HepG2 (cell line): Measurements from ENCODE around the gene OASL. TPM values are rescaled to one million over a fixed set of nuclear protein-coding genes. Genes with fewer than 3 reads are reported as not detected.

Experiments used
- HES4 ChIP-seq: sonication (generic); formaldehyde crosslinking; IDR thresholded peaks from 2 replicates; pipeline ENCODE4 v1.9.0; 2021; ENCODE audit warnings: mild to moderate bottlenecking, missing genetic modification reagents, borderline replicate concordance
- MXD4 ChIP-seq: IDR thresholded peaks from 2 replicates; pipeline ENCODE4 v1.6.1; 2016; ENCODE audit warnings: mild to moderate bottlenecking, missing biosample characterization, missing genetic modification reagents
- PAWR ChIP-seq: sonication (generic); formaldehyde crosslinking; IDR thresholded peaks from 2 replicates; pipeline ENCODE4 v1.4.0; 2020; ENCODE audit warnings: missing genetic modification reagents, mild to moderate bottlenecking, borderline replicate concordance
- WIZ ChIP-seq: sonication (generic); formaldehyde crosslinking; IDR thresholded peaks from 2 replicates; pipeline ENCODE4 v1.5.1; 2020; ENCODE audit warnings: mild to moderate bottlenecking, missing genetic modification reagents
- ZNF563 ChIP-seq: sonication (generic); formaldehyde crosslinking; IDR thresholded peaks from 2 replicates; pipeline ENCODE4 v1.8.0; 2022; ENCODE audit warnings: mild to moderate bottlenecking, moderate library complexity, missing genetic modification reagents
- polyA plus RNA-seq, 8 experiments: library from polyadenylated mRNA; depleted of rRNA in 3 of 8; stranded (reverse) in 7 of 8; unstranded in 1 of 8; fragments of >200 nt; fragmentation: Illumina TruSeq in 4 of 8; extraction: Trizol in 4 of 8; gene quantifications; 2 replicates each; pipeline versions ENCODE4 v1.2.1 to v1.2.3, GENCODE V29; 2011 to 2016; ENCODE audit warnings: low read depth in 4 of 8, missing spikeins in 1 of 8, mixed read lengths in 1 of 8; ENCODE audit not compliant: insufficient read depth in 1 of 8
- total RNA-seq, 5 experiments: library from RNA; depleted of rRNA; stranded (reverse); fragments of >200 nt; fragmentation: Illumina TruSeq; extraction: Trizol; gene quantifications; 2 replicates each; pipeline ENCODE4 v1.2.3, GENCODE V29; 2016; ENCODE audit warnings: low read depth in 1 of 5
- TF ChIP-seq, protein P1 (sequence below), 2 experiments: sonication (generic) in 1 of 2; formaldehyde crosslinking in 1 of 2; IDR thresholded peaks; 2 replicates each; pipeline versions ENCODE4 v1.4.0 to v1.6.1; 2016 to 2020; ENCODE audit warnings: borderline replicate concordance in 1 of 2, low read depth in 1 of 2, mild to moderate bottlenecking in 1 of 2, missing genetic modification reagents in 1 of 2
- TF ChIP-seq, protein P2 (sequence below): sonication (generic); formaldehyde crosslinking; IDR thresholded peaks from 2 replicates; pipeline ENCODE4 v1.8.0; 2022; ENCODE audit warnings: missing genetic modification reagents, mild to moderate bottlenecking, borderline replicate concordance
- TF ChIP-seq, protein P3 (sequence below): sonication (generic); formaldehyde crosslinking; IDR thresholded peaks from 2 replicates; pipeline ENCODE4 v1.5.0; 2020; ENCODE audit warnings: mild to moderate bottlenecking, low read depth, missing genetic modification reagents, borderline replicate concordance
- TF ChIP-seq, protein P4 (sequence below), 2 experiments: sonication (generic) in 1 of 2; formaldehyde crosslinking in 1 of 2; IDR thresholded peaks; 2 replicates each; pipeline versions ENCODE4 v1.6.1 to v1.9.0; 2014 to 2022; ENCODE audit warnings: antibody characterized with exemption in 1 of 2, borderline replicate concordance in 1 of 2, inconsistent platforms in 1 of 2, low read depth in 1 of 2, missing genetic modification reagents in 1 of 2

The OASL gene
- total and polyA plus RNA-seq, 2 of the 13 experiments (the other 11 are each of a cell fraction or from before 2014, with no cell fraction given) = 0.11 to 0.22 TPM

DNA sequence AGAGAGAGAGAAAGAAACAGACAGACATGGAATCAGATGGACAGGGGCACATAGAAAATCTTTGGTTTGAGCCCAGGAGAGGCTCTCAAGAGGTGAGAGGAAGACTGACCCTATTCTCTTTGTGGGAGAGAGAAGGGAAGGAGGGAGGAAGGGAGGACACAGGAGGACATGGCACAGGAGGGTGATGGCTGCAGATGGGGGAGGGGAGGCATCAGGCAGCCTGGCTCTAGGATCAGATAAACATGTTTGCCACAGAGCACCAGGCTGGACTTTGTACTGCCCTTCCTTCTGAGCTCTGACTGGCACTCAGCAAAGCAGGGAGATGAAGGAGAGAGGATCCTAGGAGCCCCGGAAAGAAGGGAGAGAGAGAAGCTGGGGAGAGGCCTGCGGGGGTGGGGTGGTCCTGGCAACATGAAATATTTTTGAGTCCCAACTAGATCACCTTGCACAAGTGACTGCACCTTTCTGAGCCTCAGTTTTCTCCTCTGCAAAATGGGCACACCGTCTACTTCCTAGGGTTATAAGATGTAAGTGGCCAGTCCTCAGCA lies 54.6 kb downstream of the OASL start (continued):
- TF ChIP-seq, protein P1, sequence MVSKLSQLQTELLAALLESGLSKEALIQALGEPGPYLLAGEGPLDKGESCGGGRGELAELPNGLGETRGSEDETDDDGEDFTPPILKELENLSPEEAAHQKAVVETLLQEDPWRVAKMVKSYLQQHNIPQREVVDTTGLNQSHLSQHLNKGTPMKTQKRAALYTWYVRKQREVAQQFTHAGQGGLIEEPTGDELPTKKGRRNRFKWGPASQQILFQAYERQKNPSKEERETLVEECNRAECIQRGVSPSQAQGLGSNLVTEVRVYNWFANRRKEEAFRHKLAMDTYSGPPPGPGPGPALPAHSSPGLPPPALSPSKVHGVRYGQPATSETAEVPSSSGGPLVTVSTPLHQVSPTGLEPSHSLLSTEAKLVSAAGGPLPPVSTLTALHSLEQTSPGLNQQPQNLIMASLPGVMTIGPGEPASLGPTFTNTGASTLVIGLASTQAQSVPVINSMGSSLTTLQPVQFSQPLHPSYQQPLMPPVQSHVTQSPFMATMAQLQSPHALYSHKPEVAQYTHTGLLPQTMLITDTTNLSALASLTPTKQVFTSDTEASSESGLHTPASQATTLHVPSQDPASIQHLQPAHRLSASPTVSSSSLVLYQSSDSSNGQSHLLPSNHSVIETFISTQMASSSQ (IDR thresholded peaks at IDR 0.05; ENCODE audit: low read depth) = no peak
- TF ChIP-seq, protein P1 (CRISPR knock-in tag; IDR thresholded peaks at IDR 0.05; ENCODE audit: borderline replicate concordance) = 0 out of 2 replicates have a peak, but pooled peaks have one; percentile 22
- TF ChIP-seq MXD4 (CRISPR knock-in tag) (no peak), ZNF563 (CRISPR knock-in tag) (no peak), PAWR (CRISPR knock-in tag) (no peak), WIZ (no peak), HES4 (CRISPR knock-in tag) (no peak)
- TF ChIP-seq, protein P2, sequence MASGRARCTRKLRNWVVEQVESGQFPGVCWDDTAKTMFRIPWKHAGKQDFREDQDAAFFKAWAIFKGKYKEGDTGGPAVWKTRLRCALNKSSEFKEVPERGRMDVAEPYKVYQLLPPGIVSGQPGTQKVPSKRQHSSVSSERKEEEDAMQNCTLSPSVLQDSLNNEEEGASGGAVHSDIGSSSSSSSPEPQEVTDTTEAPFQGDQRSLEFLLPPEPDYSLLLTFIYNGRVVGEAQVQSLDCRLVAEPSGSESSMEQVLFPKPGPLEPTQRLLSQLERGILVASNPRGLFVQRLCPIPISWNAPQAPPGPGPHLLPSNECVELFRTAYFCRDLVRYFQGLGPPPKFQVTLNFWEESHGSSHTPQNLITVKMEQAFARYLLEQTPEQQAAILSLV = no peak
- TF ChIP-seq, protein P3, sequence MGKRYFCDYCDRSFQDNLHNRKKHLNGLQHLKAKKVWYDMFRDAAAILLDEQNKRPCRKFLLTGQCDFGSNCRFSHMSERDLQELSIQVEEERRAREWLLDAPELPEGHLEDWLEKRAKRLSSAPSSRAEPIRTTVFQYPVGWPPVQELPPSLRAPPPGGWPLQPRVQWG = no peak
- TF ChIP-seq, protein P4, sequence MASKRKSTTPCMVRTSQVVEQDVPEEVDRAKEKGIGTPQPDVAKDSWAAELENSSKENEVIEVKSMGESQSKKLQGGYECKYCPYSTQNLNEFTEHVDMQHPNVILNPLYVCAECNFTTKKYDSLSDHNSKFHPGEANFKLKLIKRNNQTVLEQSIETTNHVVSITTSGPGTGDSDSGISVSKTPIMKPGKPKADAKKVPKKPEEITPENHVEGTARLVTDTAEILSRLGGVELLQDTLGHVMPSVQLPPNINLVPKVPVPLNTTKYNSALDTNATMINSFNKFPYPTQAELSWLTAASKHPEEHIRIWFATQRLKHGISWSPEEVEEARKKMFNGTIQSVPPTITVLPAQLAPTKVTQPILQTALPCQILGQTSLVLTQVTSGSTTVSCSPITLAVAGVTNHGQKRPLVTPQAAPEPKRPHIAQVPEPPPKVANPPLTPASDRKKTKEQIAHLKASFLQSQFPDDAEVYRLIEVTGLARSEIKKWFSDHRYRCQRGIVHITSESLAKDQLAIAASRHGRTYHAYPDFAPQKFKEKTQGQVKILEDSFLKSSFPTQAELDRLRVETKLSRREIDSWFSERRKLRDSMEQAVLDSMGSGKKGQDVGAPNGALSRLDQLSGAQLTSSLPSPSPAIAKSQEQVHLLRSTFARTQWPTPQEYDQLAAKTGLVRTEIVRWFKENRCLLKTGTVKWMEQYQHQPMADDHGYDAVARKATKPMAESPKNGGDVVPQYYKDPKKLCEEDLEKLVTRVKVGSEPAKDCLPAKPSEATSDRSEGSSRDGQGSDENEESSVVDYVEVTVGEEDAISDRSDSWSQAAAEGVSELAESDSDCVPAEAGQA (IDR thresholded peaks at IDR 0.05; ENCODE audit: low read depth) = no peak
- TF ChIP-seq, protein P4 (CRISPR knock-in tag; IDR thresholded peaks at IDR 0.05; ENCODE audit: borderline replicate concordance) = no peak
